DMS53 (cell line): Measurements from ENCODE around the gene STAC.
"Not testable (repeated sequence)": the region's sequence is repeated elsewhere in the genome, so short reads cannot be mapped to it uniquely, and the experiment has no call there.

Experiments used
- DNase-seq: peaks from one replicate; lab custom pipeline; 2025; lab: John Stamatoyannopoulos, UW

The STAC gene

GRCh38 chr3:36416599-36416998, 36.3 kb downstream of the STAC start:
- DNase-seq = peak; percentile 53

GRCh38 chr3:36417237-36417636, 36.9 kb downstream of the STAC start:
- DNase-seq = peak; percentile 39

GRCh38 chr3:36418296-36418695, 38.0 kb downstream of the STAC start:
- no peak for DNase-seq

GRCh38 chr3:36428445-36428844, 48.1 kb downstream of the STAC start:
- no peak for DNase-seq

- DNase-seq = no peak
Measured at GRCh38 chr3:36429986-36430485, 49.7 kb downstream of the STAC start.

- DNase-seq = no peak
Measured at GRCh38 chr3:36433511-36433910, 53.2 kb downstream of the STAC start.

GRCh38 chr3:36434687-36435426, 54.6 kb downstream of the STAC start:
- no peak for DNase-seq

GRCh38 chr3:36443028-36443686, 62.9 kb downstream of the STAC start:
- DNase-seq = no peak

- no peak for DNase-seq
Measured at GRCh38 chr3:36444909-36445308, 64.6 kb downstream of the STAC start.

GRCh38 chr3:36446276-36446675, 66.0 kb downstream of the STAC start:
- DNase-seq = no peak

- no peak for DNase-seq
Measured at GRCh38 chr3:36447061-36447460, 66.8 kb downstream of the STAC start.

GRCh38 chr3:36451816-36452215, 71.5 kb downstream of the STAC start:
- no peak for DNase-seq

- not testable (repeated sequence) for DNase-seq
Measured at GRCh38 chr3:36453213-36453612, 72.9 kb downstream of the STAC start.

- DNase-seq = not testable (repeated sequence)
Measured at GRCh38 chr3:36453896-36454295, 73.6 kb downstream of the STAC start.

- DNase-seq = no peak
Measured at GRCh38 chr3:36455406-36455805, 75.1 kb downstream of the STAC start.

- no peak for DNase-seq
Measured at GRCh38 chr3:36456784-36457183, 76.5 kb downstream of the STAC start.

- DNase-seq = no peak
Measured at GRCh38 chr3:36457667-36458066, 77.4 kb downstream of the STAC start.

GRCh38 chr3:36459177-36459576, 78.9 kb downstream of the STAC start:
- no peak for DNase-seq

- DNase-seq = no peak
Measured at GRCh38 chr3:36461597-36461996, 81.3 kb downstream of the STAC start.

- DNase-seq = not testable (repeated sequence)
Measured at GRCh38 chr3:36472045-36472444, 91.7 kb downstream of the STAC start.

GRCh38 chr3:36475558-36475957, 95.3 kb downstream of the STAC start:
- no peak for DNase-seq

GRCh38 chr3:36476286-36476942, 96.1 kb downstream of the STAC start:
- no peak for DNase-seq

GRCh38 chr3:36477655-36478054, 97.4 kb downstream of the STAC start:
- DNase-seq = no peak
